Prostate gland (tissue), 2 donors: ENCODE data around the gene CTRB1.

Experiments used
- POLR2A ChIP-seq: fragments of 450-650 bp; IDR thresholded peaks from one replicate; pipeline ENCODE4 v1.6.1; 2016; ENCODE audit warnings: antibody characterized with exemption, mild to moderate bottlenecking
- POLR2AphosphoS5 ChIP-seq: sonication (generic); formaldehyde crosslinking; IDR thresholded peaks from one replicate; pipeline ENCODE4 v1.6.1; 2017; ENCODE audit warnings: antibody characterized with exemption
- TF ChIP-seq, protein P1 (sequence below), 4 experiments: fragments of 200-600 bp in 2 of 4; fragments of 450-650 bp in 2 of 4; sonication (generic) in 2 of 4; IDR thresholded peaks; 1 replicate in 3 of 4; 2 replicates in 1 of 4; pipeline ENCODE4 v1.5.1; 2016 to 2019; ENCODE audit warnings: antibody characterized with exemption in 4 of 4, mild to moderate bottlenecking in 2 of 4, moderate library complexity in 2 of 4

DNA sequence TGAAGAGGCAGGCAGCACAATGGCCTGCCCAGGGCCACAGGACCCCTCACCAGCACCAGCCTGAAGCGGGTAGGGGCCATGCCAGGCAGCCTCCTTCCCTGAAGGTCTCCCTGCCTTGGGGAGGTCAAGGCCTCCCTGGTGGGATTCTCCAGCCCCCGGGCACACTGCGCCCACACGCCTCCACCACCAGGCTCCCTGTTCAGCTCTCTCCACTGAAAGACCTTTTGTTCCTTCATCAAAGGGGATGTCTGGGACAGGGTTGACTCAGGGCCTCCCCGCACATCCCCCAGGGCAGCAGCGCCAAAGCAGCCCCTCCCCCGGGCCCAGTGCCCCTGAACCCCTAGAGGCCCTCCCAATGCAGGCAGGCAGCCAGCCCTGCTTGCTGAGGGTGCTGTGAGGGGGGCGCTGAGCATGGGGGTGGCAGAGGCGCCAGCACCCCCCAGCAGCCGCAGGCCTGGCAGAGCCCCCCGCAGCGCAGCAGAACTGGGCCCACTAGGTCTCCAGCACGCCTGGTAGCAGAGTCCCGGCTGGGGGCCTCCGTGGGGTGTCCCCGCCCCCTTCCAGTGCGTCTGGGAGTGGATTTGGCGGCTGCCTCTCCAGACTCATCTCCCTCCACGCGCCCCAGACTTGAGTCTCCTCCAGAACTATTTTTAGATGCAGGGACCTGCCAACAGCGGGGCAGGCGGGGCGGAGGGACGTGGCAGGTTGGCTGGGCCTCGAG is 19.5 kb downstream of the CTRB1 start:
- TF ChIP-seq, protein P1, sequence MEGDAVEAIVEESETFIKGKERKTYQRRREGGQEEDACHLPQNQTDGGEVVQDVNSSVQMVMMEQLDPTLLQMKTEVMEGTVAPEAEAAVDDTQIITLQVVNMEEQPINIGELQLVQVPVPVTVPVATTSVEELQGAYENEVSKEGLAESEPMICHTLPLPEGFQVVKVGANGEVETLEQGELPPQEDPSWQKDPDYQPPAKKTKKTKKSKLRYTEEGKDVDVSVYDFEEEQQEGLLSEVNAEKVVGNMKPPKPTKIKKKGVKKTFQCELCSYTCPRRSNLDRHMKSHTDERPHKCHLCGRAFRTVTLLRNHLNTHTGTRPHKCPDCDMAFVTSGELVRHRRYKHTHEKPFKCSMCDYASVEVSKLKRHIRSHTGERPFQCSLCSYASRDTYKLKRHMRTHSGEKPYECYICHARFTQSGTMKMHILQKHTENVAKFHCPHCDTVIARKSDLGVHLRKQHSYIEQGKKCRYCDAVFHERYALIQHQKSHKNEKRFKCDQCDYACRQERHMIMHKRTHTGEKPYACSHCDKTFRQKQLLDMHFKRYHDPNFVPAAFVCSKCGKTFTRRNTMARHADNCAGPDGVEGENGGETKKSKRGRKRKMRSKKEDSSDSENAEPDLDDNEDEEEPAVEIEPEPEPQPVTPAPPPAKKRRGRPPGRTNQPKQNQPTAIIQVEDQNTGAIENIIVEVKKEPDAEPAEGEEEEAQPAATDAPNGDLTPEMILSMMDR (IDR thresholded peaks at IDR 0.05): no peak
- TF ChIP-seq POLR2AphosphoS5 (peak; percentile 72), POLR2A (no peak)
